Right lobe of liver (tissue), 6 donors: ENCODE measurements around the gene ALPK3. TPM values are rescaled to one million over a fixed set of nuclear protein-coding genes. Genes with fewer than 3 reads are reported as not detected.

Experiments used
- ATAC-seq, 4 donors: fragments of 200-7000 bp; cut with Tn5 transposase; one replicate each; pipeline ENCODE4 v1.9.1; 2020; ENCODE audit warnings: mild to moderate bottlenecking in 4 of 4, moderate library complexity in 4 of 4
- DNase-seq, 3 donors: peaks; one replicate each; pipeline ENCODE4 v3.0.0-alpha.2; 2020
- H3K27ac ChIP-seq, 3 donors: fragments of 200-600 bp; one replicate each; pipeline ENCODE4 v1.8.0; 2022
- H3K27me3 ChIP-seq, 2 donors: fragments of 200-600 bp; one replicate each; pipeline ENCODE4 v1.8.0; 2022
- H3K36me3 ChIP-seq, 4 donors: fragments of 200-600 bp; sonication (generic) in 1 of 4; one replicate each; pipeline versions ENCODE4 v1.5.1 to v1.8.0; 2017 to 2022; ENCODE audit warnings: control low read depth in 1 of 4
- H3K4me1 ChIP-seq, 4 donors: fragments of 200-600 bp; sonication (generic) in 1 of 4; one replicate each; pipeline versions ENCODE4 v1.5.1 to v1.8.0; 2017 to 2022; ENCODE audit warnings: control low read depth in 1 of 4
- H3K4me3 ChIP-seq, 3 donors: fragments of 200-600 bp; one replicate each; pipeline ENCODE4 v1.8.0; 2022
- H3K9me3 ChIP-seq, 4 donors: fragments of 200-600 bp; sonication (generic) in 1 of 4; one replicate each; pipeline versions ENCODE4 v1.5.1 to v1.8.0; 2017 to 2022; ENCODE audit warnings: control low read depth in 1 of 4
- CTCF ChIP-seq, 4 donors: fragments of 200-600 bp in 3 of 4; fragments of 450-650 bp in 1 of 4; IDR thresholded peaks; one replicate each; pipeline versions ENCODE4 v1.5.1 to v1.8.0; 2016 to 2022; ENCODE audit warnings: antibody characterized with exemption in 4 of 4, mild to moderate bottlenecking in 2 of 4
- POLR2A ChIP-seq: fragments of 450-650 bp; IDR thresholded peaks from one replicate; pipeline ENCODE4 v1.6.1; 2017; ENCODE audit warnings: antibody characterized with exemption, mild to moderate bottlenecking
- WGBS: methylation state at CpG from one replicate; pipeline ENCODE4 v1.1.6; 2018; ENCODE audit warnings: low coverage, low lambda C conversion rate; ENCODE audit not compliant: insufficient coverage; ENCODE audit errors: missing lambda C conversion rate; 5-methylcytosine and 5-hydroxymethylcytosine counted together
- intact Hi-C, 2 donors: fragments of 100-400 bp; cut with DNase I; formaldehyde crosslinking; loops; one replicate each; pipeline versions ENCODE4 v1.11.2 to v1.14.1; 2022
- total RNA-seq, 6 experiments: library from RNA; depleted of rRNA in 2 of 6; stranded (reverse); fragments of >200 nt in 2 of 6; fragmentation: NEBNext Ultra II Directional in 3 of 6; extraction: Animal tissue kit (Norgen Biotek cat#: 25700) in 3 of 6; gene quantifications; one replicate each; pipeline versions ENCODE4 v1.1.0 to v1.2.4, GENCODE V29; 2016 to 2023
- donor health status: DM: no; HTN: yes; CAD: no.
- donor health status: DM: no; HTN: no; CAD: no.
- donor health status: DM: no; HTN: no; CAD: no.
- donor health status: DM: no; HTN: yes; CAD: no.
- donor health status: DM: no; HTN: yes; CAD: no.

The ALPK3 gene
- total RNA-seq, 6 experiments from 2014 or later: 1.3 to 12.5 (median 5.5) TPM

GRCh38 chr15:84833447-84834228 lies 16.5 kb downstream of the ALPK3 start:
- no peaks in the 10 kb centered on the region for H3K27me3 ChIP-seq
- WGBS: 19% methylated on average over 2 of the region's 4 CpGs
- no peaks in the 10 kb centered on the region for H3K9me3 ChIP-seq
- TF ChIP-seq POLR2A (no peak), CTCF (IDR thresholded peaks at IDR 0.05) (no peak)
- H3K36me3 ChIP-seq: no peaks in the 10 kb centered on the region
- H3K4me3 ChIP-seq: no peak overlapping the region
- DNase-seq (peak in 1 of 3 donors; percentile 39), ATAC-seq (peak; percentile 39 to 76 (median 56))
- H3K27ac ChIP-seq: no peak overlapping the region
- intact Hi-C loops: no loop called here
- peaks cover 0 to 18% (median under 1%) of the 10 kb centered on the region in 4 donors for H3K4me1 ChIP-seq

GRCh38 chr15:84834229-84834955 lies 17.2 kb downstream of the ALPK3 start:
- no peak for TF ChIP-seq POLR2A
- no peak for TF ChIP-seq CTCF (IDR thresholded peaks at IDR 0.05)
- WGBS: 61% methylated on average over 1 of the region's 4 CpGs
- intact Hi-C loops: no loop called here
- Histone ChIP-seq H3K9me3 (no peaks in the 10 kb centered on the region), H3K36me3 (no peaks in the 10 kb centered on the region), H3K27ac (no peak overlapping the region), H3K4me1 (peaks cover 0 to 26% (median 2%) of the 10 kb centered on the region in 4 donors), H3K27me3 (no peaks in the 10 kb centered on the region), H3K4me3 (no peak overlapping the region)
- ATAC-seq: no peak
- DNase-seq: no peak

GRCh38 chr15:84834969-84835368 lies 17.8 kb downstream of the ALPK3 start:
- no CpG with 5 or more reads among the region's 5 CpGs for WGBS
- DNase-seq (peak in 1 of 3 donors; percentile 49), ATAC-seq (peak in 1 of 4 donors; percentile 38)
- Histone ChIP-seq H3K36me3 (no peaks in the 10 kb centered on the region), H3K4me3 (no peak overlapping the region), H3K4me1 (peaks cover 0 to 30% (median 5%) of the 10 kb centered on the region in 4 donors), H3K9me3 (no peaks in the 10 kb centered on the region), H3K27me3 (no peaks in the 10 kb centered on the region), H3K27ac (no peak overlapping the region)
- intact Hi-C loops: no loop called here
- TF ChIP-seq CTCF (IDR thresholded peaks at IDR 0.05) (no peak), POLR2A (no peak)

- TF ChIP-seq POLR2A (no peak), CTCF (IDR thresholded peaks at IDR 0.05) (no peak)
- Histone ChIP-seq H3K27me3 (no peaks in the 10 kb centered on the region), H3K4me1 (peaks cover 0 to 38% (median 8%) of the 10 kb centered on the region in 4 donors), H3K4me3 (no peak overlapping the region), H3K27ac (no peak overlapping the region), H3K36me3 (no peaks in the 10 kb centered on the region), H3K9me3 (no peaks in the 10 kb centered on the region)
- DNase-seq: no peak
- intact Hi-C loops: no loop called here
- 71% methylated on average over 5 of the region's 5 CpGs for WGBS
- ATAC-seq: no peak
Measured at GRCh38 chr15:84835661-84836337, 18.6 kb downstream of the ALPK3 start.
